ENCODE data around the gene RASGEF1C.

The RASGEF1C gene

DNA sequence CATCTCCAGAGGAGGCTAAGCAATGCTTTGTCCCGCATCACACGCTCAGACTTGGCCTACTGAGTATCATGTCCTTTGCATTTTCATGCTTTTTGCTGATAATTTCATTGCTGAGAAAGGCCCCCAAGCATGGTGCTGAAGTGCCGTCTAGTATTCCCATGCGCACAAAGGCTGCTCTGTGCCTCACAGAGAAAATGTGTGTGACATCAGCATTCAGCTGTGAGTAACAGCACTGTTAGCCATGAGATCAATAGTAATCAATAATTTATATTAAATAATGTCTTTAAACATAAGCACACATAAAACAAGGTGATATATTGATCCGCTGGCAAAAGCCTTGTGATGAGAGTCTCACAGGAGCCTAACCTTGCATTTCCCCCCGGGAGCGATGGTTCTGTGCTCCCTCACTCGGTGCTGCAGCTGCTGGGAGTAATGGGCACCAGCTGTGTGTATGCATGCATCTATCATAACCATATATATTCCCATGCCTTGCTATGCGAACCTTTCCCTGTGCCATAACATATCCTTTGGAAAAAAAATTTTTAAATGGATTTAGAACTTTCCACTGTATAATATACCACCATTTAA, 87.1 kb downstream of the RASGEF1C start:
- no peak for DNase-seq (ENCODE audit: low read depth in 2 of 3, low spot score in 2 of 3)

GRCh38 chr5:180120237-180121101, 88.5 kb downstream of the RASGEF1C start:
- DNase-seq (ENCODE audit: low read depth in 2 of 3, low spot score in 2 of 3), result no peak

- DNase-seq (ENCODE audit: low read depth in 2 of 3, low spot score in 2 of 3), result no peak
These were observed 89.1 kb downstream of the RASGEF1C start for GRCh38 chr5:180119903-180120236.

- DNase-seq (ENCODE audit: low read depth in 2 of 3, low spot score in 2 of 3), result no peak
These were observed 89.7 kb downstream of the RASGEF1C start for GRCh38 chr5:180119031-180119902.

DNA sequence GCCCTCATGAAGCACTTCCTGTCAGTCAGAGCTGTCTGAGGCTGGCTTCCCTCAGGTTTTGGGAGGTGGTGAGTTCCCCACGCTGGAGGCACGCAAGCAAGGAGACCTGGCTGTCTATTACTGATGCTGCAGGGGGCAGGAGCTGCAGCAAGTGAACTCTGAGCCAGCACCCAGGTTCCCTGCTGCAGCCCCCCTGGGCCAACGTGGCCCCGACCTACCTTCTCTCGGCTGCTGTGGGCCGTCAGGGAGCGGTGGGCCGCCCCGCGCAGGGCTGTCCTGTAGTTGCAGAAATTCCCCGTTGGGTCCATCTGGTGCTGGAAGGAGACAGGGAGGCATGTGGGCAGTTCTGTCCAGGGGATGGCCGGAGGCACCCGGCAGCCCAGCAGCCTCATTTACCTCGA, 90.6 kb downstream of the RASGEF1C start:
- DNase-seq (ENCODE audit: low read depth in 2 of 3, low spot score in 2 of 3), result no peak

- no peak for DNase-seq (ENCODE audit: low read depth in 2 of 3, low spot score in 2 of 3)
These were observed 91.8 kb downstream of the RASGEF1C start for GRCh38 chr5:180117000-180117725.

- DNase-seq (ENCODE audit: low read depth in 2 of 3, low spot score in 2 of 3), result no peak
These were observed 92.7 kb downstream of the RASGEF1C start for GRCh38 chr5:180116077-180116999.

DNA sequence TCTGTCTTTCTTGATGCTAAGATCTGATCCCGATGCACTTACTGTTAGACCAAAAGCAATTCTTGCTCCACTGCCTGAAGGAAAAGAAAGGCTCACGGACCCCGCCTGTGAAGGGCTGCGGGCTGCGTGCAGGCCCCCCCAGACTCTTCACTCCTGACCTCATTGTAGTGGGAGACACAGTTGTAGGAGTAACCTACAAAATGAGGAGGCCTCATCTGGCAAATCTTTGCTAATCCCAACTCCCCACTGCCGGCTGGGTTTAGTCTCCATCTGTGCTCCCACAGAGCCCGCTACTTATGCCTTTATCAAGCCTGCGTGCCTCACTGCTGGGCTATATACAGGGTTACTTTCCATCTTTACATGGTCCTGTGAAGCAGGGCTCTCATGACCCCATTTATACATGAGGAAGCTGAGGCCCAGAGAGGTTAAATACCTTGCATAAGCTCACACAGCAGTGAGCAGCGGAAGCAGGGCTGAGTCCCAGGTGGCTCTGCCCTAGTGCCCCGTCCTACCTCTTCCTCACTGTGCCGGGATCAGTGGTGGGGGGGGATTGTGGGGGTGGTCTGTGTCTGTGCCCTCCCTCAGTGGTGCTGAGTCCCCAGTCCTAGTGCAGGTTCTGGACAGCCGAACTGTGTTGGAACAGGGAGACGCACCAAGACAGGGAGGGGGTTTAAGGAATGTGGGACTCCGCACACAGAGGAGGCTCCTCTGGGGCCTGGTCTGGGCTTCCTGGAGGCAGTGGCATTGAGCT, 93.5 kb downstream of the RASGEF1C start:
- no peak for DNase-seq (ENCODE audit: low read depth in 2 of 3, low spot score in 2 of 3)

DNA sequence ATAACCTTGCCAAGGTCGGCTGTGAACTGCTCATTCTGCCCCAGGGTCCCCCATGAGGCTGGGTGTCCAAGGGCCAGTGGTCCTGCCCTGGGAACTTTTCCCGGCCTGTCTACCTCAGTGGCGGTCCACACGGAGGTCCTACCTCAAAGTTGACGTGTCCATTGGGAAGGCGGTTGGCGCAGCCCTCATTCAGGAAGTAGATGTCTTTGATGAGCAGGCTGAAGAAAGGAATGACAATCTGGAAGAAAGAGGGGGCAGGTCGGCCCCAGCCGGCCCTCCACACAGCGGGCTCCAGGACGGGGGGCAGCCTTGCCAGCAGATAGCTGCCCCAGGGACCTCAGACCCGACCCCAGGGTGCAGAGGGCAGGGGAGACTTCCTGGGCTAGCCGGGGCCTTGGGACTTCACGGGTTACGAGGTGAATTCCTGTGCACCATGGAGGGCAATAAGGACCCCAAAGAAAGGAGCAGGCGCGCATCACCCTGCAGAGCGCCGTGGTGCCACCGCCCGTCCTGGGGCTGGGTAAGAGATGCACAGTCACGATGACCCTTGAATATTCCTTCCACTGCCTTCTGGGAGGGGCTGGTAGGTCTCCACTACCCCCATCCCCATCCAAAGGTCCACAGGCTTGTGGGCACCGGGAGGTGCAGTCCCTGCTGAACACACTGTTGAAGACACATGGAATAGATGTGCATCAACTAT, 94.6 kb downstream of the RASGEF1C start:
- DNase-seq (ENCODE audit: low read depth in 2 of 3, low spot score in 2 of 3), result no peak

DNA sequence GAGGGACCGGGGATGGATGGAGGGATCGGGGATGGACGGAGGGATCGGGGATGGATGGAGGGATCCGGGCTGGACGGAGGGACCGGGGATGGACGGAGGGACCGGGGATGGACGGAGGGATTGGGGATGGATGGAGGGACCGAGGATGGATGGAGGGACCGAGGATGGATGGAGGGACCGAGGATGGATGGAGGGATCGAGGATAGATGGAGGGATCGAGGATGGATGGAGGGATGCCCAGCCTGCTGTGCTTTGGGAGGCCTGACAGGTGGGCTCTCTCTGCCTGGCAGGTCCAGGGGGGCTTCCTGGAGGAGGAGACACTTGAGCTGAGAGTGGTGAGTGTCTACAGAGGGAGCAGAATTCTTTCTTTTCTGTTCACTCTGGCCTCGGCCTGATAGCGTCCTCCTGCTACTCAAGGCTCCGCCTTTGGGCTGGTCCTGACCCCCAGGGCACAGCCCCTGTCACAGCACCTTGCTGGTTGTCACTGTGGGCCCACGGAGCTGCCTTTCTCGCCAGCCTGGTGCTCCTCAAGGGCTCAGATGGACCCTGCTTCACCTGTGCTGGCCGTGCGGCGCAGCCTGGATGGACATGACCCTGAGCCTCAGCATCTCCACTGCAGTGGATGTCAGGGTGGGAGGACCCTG, 95.2 kb downstream of the RASGEF1C start:
- no peak for DNase-seq (ENCODE audit: low read depth in 2 of 3, low spot score in 2 of 3)

DNA sequence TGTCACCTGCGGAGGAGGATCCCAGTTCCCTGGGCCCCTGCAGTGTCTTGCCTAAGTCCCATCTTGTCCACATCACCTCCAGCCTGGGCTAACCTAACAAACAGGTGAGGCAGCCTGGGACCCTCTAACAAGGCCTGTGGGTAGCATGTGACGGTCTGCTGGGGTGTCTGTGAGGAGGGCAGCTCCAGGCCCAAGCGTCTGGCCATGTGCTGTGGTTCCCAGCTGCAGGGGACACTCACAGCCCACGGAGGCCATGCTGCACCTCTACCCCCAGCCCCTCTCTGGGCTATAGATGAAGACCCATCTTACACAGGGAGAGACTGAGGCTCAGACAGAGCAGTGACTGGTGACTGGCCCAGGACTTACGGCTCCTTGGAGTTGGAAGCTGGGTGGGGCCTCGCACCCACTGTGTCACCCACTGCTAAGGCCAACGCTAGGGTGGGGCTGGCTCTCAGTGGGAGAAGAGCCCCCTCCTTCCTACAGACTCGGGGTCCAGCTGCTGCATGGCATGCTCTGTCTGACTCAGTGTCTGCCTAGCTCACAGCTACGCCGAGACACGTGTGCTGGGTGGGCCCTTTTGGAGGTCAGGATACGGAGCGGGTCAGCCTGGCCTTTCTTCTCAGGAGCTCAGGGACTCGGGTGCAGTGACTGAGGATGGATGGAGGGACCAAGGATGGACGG, 96.7 kb downstream of the RASGEF1C start:
- no peak for DNase-seq (ENCODE audit: low read depth in 2 of 3, low spot score in 2 of 3)

DNA sequence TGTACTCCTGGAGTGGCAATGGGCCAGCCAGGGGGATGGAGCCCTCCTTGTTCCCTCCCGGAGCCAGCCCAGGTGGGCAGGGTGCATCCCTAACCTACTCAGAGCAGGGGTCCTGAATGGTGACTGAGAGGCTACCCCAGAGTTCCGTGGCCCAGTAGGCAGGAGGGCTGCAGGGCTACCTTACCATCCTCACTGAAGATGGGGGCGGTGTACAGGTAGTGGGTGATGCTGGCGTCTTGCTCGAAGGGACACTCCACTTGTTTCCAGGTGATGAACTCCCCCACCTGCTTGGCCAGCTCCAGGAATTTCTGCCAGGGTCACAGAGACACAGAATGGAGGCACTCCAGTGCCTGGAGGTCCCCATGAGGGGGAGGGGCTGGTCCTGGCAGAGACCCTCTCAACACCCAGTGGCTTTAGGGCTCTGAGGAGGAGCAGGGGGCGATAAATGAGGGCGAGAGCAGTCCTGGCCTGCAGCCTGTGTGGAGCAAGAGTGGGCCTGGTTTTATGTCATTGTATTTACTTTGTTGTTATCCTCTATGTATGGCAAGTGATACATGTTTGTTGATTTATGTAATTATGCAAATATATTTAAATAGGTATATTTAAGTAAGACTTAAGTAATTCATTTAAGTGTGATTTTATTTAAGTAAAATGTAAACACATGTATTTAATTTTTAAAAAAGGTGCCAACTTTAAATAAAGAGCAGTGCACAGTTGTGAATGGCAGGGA, 97.6 kb downstream of the RASGEF1C start:
- DNase-seq (ENCODE audit: low read depth in 2 of 3, low spot score in 2 of 3), result no peak

DNA sequence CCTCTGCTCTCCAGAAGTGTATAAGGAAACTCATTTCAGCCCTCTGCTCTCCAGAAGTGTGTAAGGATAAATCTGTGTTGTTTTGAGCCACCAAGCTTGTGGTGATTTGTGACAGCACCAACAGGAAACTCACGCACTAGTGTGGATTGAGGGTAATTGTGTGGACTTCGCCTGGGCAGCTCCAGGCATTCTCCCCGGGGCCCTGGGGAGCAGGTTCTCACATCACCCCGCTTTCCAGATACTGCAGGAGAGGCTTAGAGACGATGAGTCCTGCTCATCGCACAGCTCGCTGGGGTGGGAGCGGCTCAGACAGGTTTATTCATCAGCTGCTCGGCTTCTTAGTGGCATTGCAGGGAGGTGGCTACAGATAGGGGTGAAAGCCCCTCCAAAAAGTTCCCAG, 99.1 kb downstream of the RASGEF1C start:
- DNase-seq (ENCODE audit: low read depth in 2 of 3, low spot score in 2 of 3), result no peak

DNA sequence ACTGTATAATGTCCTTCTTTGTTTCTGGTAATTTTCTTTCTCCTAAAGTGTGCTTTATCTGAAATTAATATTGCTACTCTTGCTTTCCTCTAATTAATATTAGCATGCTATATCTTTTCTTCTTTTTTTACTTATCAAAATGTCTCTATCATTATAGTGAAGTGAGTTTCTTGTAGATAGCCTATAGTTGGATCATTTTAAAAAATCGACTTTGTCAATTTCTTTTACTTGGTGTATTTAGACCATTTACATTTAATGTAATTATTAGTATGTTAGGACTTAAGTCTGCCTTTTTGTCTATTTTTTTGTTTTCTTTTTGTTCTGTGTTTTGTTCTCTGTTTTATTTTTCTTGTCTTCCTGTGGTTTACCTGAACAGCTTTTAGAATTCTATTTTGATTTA, 102.0 kb downstream of the RASGEF1C start:
- DNase-seq (ENCODE audit: low read depth in 2 of 3, low spot score in 2 of 3), result no peak

GRCh38 chr5:180105827-180106312, 103.1 kb downstream of the RASGEF1C start:
- no peak for DNase-seq (ENCODE audit: low read depth in 2 of 3, low spot score in 2 of 3)

DNA sequence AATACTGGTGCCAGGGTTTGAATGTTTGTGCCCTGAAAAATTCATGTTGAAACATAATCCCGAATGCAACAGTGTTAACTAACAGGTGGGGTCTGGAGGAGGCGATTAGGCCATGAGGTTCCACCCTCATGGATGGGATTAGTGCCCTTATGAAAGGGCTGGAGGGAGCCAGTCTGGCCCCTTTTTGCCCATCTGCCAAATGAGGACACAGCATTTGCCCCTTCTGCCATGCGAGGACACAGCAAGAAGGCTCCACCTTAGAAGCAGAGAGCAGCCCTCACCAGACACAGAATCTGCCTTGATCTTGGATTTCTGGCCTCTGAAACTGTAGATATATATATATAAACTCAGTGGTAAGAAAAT, 104.9 kb downstream of the RASGEF1C start:
- DNase-seq (ENCODE audit: low read depth in 2 of 3, low spot score in 2 of 3), result no peak

Data from activated CD8-positive, alpha-beta memory T cell treated with anti-CD3 and anti-CD28 coated beads for 48 hours (primary cell).